ENCODE results near the gene QSOX2. TPM values are rescaled to one million over a fixed set of nuclear protein-coding genes. Genes with fewer than 3 reads are reported as not detected.

The QSOX2 gene
- total RNA-seq, 1 experiment from 2014 or later: 34.6 TPM

GRCh38 chr9:136261686-136262430, 16.2 kb upstream of the QSOX2 start:
- no peak for ATAC-seq
- no peaks in the 10 kb centered on the region for H3K9me2 ChIP-seq (ENCODE audit: insufficient read depth)
- POLR2A ChIA-PET: no interaction called here

More at GRCh38 chr9:136261686-136262430, 16.2 kb upstream of the QSOX2 start:
- no peak overlapping the region for H2AFZ ChIP-seq (ENCODE audit: low read depth, low read length, poor library complexity, severe bottlenecking)
- no peaks in the 10 kb centered on the region for H3K27me3 ChIP-seq (ENCODE audit: insufficient read depth, low read length)
- BruUV-seq (replicated peaks): no TSS peak
- intact Hi-C loops (cut with micrococcal nuclease): no loop called here
- H3K27ac ChIP-seq (ENCODE audit: low read depth, low read length): no peak overlapping the region
- H4K20me1 ChIP-seq (ENCODE audit: insufficient read depth): no peaks in the 10 kb centered on the region
- TF ChIP-seq POLR2AphosphoS5 (IDR thresholded peaks at IDR 0.05; ENCODE audit: low read depth, low read length): no peak
- TF ChIP-seq REST (IDR thresholded peaks at IDR 0.05; ENCODE audit: low read depth): no peak
- H3K79me2 ChIP-seq (ENCODE audit: insufficient read depth, low read length): no peaks in the 10 kb centered on the region
- H3K4me3 ChIP-seq (replicated peaks in 1 of 2; ENCODE audit: low read depth in 1 of 2, low read length in 2 of 2): no peak overlapping the region
- H3K4me1 ChIP-seq (ENCODE audit: control insufficient read depth in 1 of 2, insufficient read depth in 2 of 2, low read length in 2 of 2): peaks cover 0 to 4% of the 10 kb centered on the region in 2 experiments; a peak in 2 of 4 replicates
- no peak for DNase-seq (ENCODE audit: low read depth, low spot score)
- H3K36me3 ChIP-seq (ENCODE audit: control insufficient read depth in 1 of 2, insufficient read depth in 2 of 2, low read length in 2 of 2): no peaks in the 10 kb centered on the region
- ChIA-PET CTCF (interaction anchor here (1.2 kb wide), 1 partner anchor 11 kb away, joined by 3 read pairs; no protein-coding TSS in a partner anchor), RAD21 (ENCODE audit: low non-redundant PET in 1 of 2, low total read pairs in 2 of 2, uncharacterized antibody in 2 of 2, unreplicated experiment in 2 of 2) (no interaction called here)
- no peak overlapping the region for H3K4me2 ChIP-seq (ENCODE audit: low read length)
- no peak overlapping the region for H3K9ac ChIP-seq (ENCODE audit: low read length)
- H3K9me3 ChIP-seq (ENCODE audit: control insufficient read depth in 1 of 2, insufficient read depth in 1 of 2, low read depth in 1 of 2, low read length in 2 of 2): no peaks in the 10 kb centered on the region
